MCF 10A (cell line): Measurements from ENCODE around the gene ACTN1. TPM values are rescaled to one million over a fixed set of nuclear protein-coding genes. Genes with fewer than 3 reads are reported as not detected.
"Not testable (repeated sequence)": the region's sequence is repeated elsewhere in the genome, so short reads cannot be mapped to it uniquely, and the experiment has no call there.

Source experiments
- BruUV-seq: library from RNA; stranded (reverse); fragments of 400-500 nt; replicated peaks from 2 replicates; lab custom pipeline; 2021; lab: Mats Ljungman, UMichigan
- CTCF ChIA-PET: fragments of 300-600 bp; sonication (Branson Sonifier 250); formaldehyde crosslinking; extraction: SDS; loops from one replicate; lab custom pipeline; 2021; ENCODE audit warnings: antibody characterized with exemption, inconsistent platforms; lab: Yijun Ruan, JAX
- POLR2A ChIA-PET: fragments of 300-600, 350-650 bp; sonication (Branson Sonifier 250); formaldehyde crosslinking; extraction: SDS; loops from one replicate; lab custom pipeline; 2020; ENCODE audit warnings: antibody characterized with exemption, inconsistent platforms; lab: Yijun Ruan, JAX
- DNase-seq: peaks from one replicate; pipeline ENCODE4 v3.0.0-alpha.2; 2018; ENCODE audit not compliant: unreplicated experiment
- H3K27ac Mint-ChIP-seq: one replicate; pipeline ENCODE4 v1.8.0; 2022; ENCODE audit warnings: mild to moderate bottlenecking, low read depth, mixed read lengths; ENCODE audit not compliant: unreplicated experiment
- H3K27me3 Mint-ChIP-seq: one replicate; pipeline ENCODE4 v1.8.0; 2022; ENCODE audit warnings: mixed read lengths; ENCODE audit not compliant: insufficient read depth, unreplicated experiment
- H3K36me3 Mint-ChIP-seq: one replicate; pipeline ENCODE4 v1.8.0; 2022; ENCODE audit warnings: mild to moderate bottlenecking, moderate library complexity, mixed read lengths; ENCODE audit not compliant: insufficient read depth, unreplicated experiment
- H3K4me1 Mint-ChIP-seq: one replicate; pipeline ENCODE4 v1.8.0; 2022; ENCODE audit warnings: mixed read lengths; ENCODE audit not compliant: insufficient read depth, unreplicated experiment
- H3K4me3 Mint-ChIP-seq: one replicate; pipeline ENCODE4 v1.8.0; 2022; ENCODE audit warnings: mild to moderate bottlenecking, moderate library complexity, mixed read lengths; ENCODE audit not compliant: unreplicated experiment
- H3K9me3 Mint-ChIP-seq: one replicate; pipeline ENCODE4 v1.8.0; 2022; ENCODE audit warnings: mixed read lengths; ENCODE audit not compliant: unreplicated experiment
- CTCF ChIP-seq: fragments of 200-600 bp; IDR thresholded peaks from one replicate; pipeline ENCODE4 v1.8.0; 2022; ENCODE audit warnings: antibody characterized with exemption, mild to moderate bottlenecking; ENCODE audit not compliant: unreplicated experiment
- intact Hi-C: fragments of 100-400 bp; cut with micrococcal nuclease; formaldehyde crosslinking; loops from 2 replicates; pipeline ENCODE4 v1.14.1; 2022
- total RNA-seq: library from RNA; stranded (reverse); gene quantifications from 2 replicates; pipeline ENCODE4 v1.2.3, GENCODE V29; 2022

Gene ACTN1
- total RNA-seq, 1 experiment from 2014 or later = 312 TPM

DNA sequence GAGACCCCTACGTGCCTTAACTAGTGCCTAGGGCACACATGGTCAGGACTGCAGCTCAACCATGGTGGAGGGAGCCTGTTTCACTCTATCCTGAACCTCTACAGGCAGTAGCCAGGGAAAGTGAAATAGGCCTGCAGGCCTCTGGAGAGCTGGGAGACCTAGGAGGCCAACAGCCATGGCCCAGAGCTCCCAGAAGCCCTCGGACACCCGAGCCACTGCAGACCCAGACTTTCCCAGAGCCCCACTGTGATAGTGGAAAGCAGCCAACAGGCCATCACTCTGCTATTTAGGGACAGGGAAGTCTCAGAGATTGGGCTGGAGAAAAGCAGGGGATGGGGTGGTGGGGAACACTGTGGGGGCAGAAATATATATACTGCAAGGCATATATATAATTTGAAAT is 129.7 kb downstream of the ACTN1 start:
- H3K4me1 Mint-ChIP-seq = no peaks in the 10 kb centered on the region
- DNase-seq = no peak
- H3K36me3 Mint-ChIP-seq = no peaks in the 10 kb centered on the region
- no peak for TF ChIP-seq CTCF
- POLR2A ChIA-PET = interaction anchor here (1.1 kb wide), 1 partner anchor 1011 kb away, joined by 3 read pairs; no protein-coding TSS in a partner anchor
- no peaks in the 10 kb centered on the region for H3K9me3 Mint-ChIP-seq
- H3K4me3 Mint-ChIP-seq = no peak overlapping the region
- intact Hi-C loops = no loop called here
- CTCF ChIA-PET = interaction anchor here (0.6 to 1.5 kb wide), 10 partner anchors 11 to 966 kb away, joined by 3 to 9 read pairs (median 3); no protein-coding TSS in a partner anchor
- H3K27me3 Mint-ChIP-seq = no peaks in the 10 kb centered on the region
- H3K27ac Mint-ChIP-seq = no peak overlapping the region
- BruUV-seq = no TSS peak

DNA sequence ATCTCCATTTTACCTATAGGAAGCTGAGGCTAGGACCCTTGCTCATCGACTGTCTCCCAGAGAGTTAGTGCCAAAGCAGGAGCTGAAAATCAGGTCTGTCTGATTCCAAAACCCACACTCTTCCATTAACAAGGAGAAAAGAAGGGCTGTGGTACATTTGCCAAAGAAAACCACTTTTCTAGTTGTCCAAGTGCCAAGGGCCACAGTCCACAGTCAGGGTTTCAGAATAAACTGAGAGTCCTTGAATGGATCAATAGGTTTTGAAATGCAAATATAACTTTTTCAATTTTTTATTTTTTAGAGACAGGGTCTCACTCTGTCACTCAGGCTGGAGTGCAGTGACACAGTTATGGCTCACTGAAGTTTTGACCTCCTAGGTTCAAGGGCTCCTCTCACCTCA is 130.8 kb downstream of the ACTN1 start:
- no peak for TF ChIP-seq CTCF
- Mint-ChIP-seq H3K9me3 (no peaks in the 10 kb centered on the region), H3K36me3 (no peaks in the 10 kb centered on the region), H3K4me1 (peaks cover 8% of the 10 kb centered on the region), H3K4me3 (no peak overlapping the region), H3K27me3 (no peaks in the 10 kb centered on the region), H3K27ac (no peak overlapping the region)
- POLR2A ChIA-PET = no interaction called here
- CTCF ChIA-PET = interaction anchor here (0.8 to 1.5 kb wide), 4 partner anchors 10 to 259 kb away, joined by 3 read pairs; no protein-coding TSS in a partner anchor
- no peak for DNase-seq
- BruUV-seq = no TSS peak
- intact Hi-C loops = no loop called here

- DNase-seq, H3K36me3 Mint-ChIP-seq, intact Hi-C loops, POLR2A ChIA-PET, H3K27ac Mint-ChIP-seq, BruUV-seq, H3K4me3 Mint-ChIP-seq, CTCF ChIA-PET, H3K9me3 Mint-ChIP-seq, H3K27me3 Mint-ChIP-seq: not testable (repeated sequence)
- H3K4me1 Mint-ChIP-seq = peaks cover 11% of the 10 kb centered on the region
These were observed 131.5 kb downstream of the ACTN1 start for GRCh38 chr14:68847640-68848039.

DNA sequence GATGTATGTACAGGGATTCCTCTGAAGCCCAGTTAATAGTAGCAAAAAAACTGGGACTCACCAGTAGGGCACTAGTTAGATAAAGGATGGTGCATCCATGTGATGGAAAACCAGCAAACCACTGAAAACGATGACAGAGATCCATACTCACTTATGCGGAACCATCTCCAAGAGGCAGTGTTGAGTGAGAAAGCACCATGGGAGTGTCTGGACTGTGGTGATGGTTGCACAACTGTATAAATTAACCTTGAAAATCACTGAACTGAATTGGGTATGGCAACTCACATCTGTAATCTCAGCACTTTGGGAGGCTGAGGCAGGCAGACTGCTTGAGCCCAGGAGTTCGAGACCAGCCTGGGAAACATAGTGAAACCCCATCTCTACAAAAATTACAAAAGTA is 132.6 kb downstream of the ACTN1 start:
- Mint-ChIP-seq H3K27ac (no peak overlapping the region), H3K9me3 (no peaks in the 10 kb centered on the region), H3K4me3 (no peak overlapping the region), H3K36me3 (peaks cover 4% of the 10 kb centered on the region), H3K27me3 (no peaks in the 10 kb centered on the region), H3K4me1 (peaks cover 17% of the 10 kb centered on the region)
- no peak for TF ChIP-seq CTCF
- POLR2A ChIA-PET = no interaction called here
- DNase-seq = no peak
- intact Hi-C loops = no loop called here
- CTCF ChIA-PET = interaction anchor here (0.9 to 1.1 kb wide), 2 partner anchors 600 to 963 kb away, joined by 3 read pairs; no protein-coding TSS in a partner anchor
- BruUV-seq = no TSS peak
